Activated CD4-positive, alpha-beta T cell treated with anti-CD3 and anti-CD28 coated beads for 1 hour (primary cell): ENCODE results near the gene PPP1R12B.
"Not testable (repeated sequence)": the region's sequence is repeated elsewhere in the genome, so short reads cannot be mapped to it uniquely, and the experiment has no call there.

Source experiments
- DNase-seq: peaks from one replicate; pipeline ENCODE4 v3.0.0-alpha.2; 2020

Gene PPP1R12B

DNA sequence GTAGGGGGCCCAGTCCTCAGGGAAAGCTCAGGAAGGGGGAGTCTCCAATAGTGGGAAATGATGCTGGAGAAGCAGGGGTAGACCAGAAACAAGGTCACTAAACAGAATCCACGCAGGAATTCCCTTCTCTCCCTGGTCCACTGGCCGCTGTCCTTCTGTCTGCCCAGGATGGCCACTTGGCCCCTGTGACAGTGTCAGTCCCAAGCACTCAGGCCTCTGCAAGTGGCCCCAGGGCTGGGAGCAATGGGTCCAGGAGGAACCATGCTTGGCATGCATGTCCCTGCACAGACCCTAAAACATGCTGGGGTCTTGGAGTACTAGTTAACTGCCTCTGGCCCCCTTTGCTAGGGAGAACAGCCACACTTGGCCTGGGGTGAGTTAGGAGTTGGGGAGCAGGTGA is 271.5 kb downstream of the PPP1R12B start:
- not testable (repeated sequence) for DNase-seq

- no peak for DNase-seq
These were observed 272.9 kb downstream of the PPP1R12B start for GRCh38 chr1:202621446-202621845.

- DNase-seq: no peak
These were observed 273.9 kb downstream of the PPP1R12B start for GRCh38 chr1:202622388-202622787.

GRCh38 chr1:202623075-202623474 is 274.6 kb downstream of the PPP1R12B start:
- DNase-seq: no peak

DNA sequence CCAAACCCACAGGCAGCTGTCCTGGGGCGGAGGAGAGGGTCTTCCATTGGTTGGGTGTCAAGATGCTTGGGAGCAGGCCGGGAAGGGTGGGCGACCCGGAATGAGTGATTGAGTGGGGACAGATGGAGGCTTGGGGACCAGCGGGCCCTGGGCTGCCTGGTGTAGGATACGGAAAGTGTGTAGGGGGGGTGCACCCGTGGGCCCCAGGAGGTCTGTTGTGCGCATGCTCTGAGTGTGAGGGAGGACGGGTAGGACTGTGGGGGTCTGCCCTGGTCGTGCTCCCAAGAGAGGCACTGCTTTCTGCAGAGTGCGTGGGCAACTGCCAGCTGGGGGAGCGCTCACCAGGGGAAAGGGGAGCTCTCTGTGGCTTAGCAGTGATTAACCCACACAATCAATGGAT is 275.0 kb downstream of the PPP1R12B start:
- not testable (repeated sequence) for DNase-seq

- no peak for DNase-seq
These were observed 275.7 kb downstream of the PPP1R12B start for GRCh38 chr1:202624088-202624780.

DNA sequence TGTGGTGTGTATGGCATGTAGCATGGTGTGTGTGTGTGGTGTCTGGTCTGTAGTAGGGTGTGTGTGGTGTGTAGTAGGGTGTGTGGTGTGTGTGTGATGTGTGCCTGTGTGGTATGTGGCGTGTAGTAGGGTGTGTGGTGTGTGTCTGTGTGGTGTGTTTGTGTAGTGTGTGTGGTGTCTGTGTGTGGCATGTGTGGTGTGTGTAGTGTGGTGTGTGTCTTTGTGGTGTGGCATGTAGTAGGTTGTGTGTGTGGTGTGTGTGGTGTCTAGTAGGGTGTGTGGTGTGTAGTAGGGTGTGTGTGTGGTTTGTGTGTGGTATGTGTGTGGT is 276.2 kb downstream of the PPP1R12B start:
- no peak for DNase-seq

DNA sequence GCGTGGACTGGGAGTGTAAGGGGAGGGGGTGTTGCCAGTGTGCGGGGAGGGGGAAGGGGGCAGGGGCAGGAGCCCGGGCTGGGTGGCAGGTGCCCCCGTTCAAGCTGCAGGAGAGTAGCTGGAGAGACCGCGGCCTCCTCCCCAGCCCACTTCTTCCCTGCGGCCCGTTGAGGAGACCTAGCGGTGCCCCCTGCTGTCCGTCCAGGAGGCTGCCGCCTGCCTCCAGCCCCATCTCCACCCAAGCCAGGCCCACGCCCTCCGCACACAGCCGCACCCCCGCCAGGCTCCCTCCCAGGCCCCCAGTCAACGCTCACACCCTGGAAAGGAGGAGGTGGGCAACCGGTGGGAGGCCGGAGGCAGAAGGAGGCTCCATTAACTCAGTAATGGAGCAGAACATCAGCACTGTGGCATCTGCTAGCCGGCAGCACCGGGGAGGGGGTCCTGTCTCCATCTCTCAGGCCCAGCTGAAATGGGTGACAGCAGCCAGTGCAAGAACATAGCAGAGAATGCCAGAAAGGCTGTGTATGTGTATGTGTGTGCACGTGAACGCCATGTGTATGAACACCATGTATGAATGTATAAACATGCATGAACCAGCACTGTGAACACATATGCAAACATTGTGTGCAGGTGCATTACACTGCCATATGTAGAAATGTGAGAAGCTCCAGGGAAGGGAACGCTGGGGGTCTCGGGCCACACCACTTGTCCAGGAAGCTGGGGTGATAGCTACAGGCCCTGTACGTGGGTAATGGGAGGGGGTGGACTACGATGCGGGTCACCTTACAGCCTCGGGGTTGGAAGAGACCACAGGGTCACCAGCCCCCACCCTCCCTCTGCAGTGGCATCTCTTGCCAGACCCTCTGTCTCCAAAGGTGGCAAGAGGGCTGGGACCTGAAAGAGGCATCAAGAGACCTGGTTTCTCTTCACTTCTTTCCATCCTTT is 277.2 kb downstream of the PPP1R12B start:
- peak; percentile 26 for DNase-seq

DNA sequence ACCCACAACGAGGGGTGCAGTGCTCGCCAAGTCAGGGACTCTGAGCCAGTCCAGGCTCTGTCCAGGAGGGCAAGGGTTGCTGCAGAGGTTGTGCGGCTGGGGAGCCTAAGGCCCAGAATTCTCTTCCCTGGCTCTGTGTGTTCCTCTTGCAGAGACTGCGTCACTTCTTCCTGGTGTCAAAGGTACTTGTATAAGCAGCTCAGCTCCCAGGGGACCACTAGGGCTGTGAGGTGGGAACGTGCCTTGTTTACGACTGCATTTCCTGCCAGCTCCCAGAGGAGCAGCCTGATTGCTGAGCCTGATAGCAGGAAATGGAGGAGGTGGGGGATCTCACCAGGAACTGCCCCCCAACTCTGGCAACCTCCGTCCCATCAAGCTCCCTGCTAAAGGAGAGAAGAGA is 278.5 kb downstream of the PPP1R12B start:
- not testable (repeated sequence) for DNase-seq

DNA sequence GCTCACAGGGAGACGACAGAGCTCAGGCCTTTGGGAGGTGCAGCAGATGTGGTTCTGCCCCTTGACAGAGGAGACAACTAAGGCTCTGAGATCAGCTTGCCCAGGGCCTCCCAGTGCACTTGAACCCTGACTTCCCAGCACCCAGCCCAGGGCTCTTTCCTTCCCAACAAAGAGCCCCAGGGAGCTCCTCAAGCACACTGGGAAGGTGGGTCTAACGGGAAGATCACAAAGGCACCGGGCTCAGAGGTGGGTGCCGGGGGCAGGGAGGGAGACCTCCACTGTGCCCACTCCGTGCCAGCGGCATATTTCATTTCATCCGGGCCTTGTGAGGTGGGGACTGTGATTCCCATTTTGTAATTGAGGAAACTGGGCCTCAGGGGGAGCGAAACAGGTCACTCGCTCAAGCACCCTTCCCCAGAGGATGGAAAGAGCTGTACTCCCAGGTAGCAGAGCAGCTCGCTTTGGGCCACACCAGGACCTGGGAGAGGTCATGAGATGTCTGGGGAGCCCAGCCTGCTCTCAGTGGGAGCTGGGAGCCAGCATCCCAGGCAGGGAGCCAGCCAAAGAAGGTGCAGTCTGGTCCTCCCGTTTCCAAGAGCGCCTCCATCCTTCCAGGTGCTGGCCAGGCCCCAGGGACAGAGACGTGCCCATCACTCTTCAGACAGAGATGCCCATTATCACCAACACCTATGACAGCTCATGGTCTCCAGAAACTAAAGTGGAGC is 279.5 kb downstream of the PPP1R12B start:
- no peak for DNase-seq

GRCh38 chr1:202628646-202629215 is 280.2 kb downstream of the PPP1R12B start:
- DNase-seq: no peak

- DNase-seq: not testable (repeated sequence)
These were observed 280.8 kb downstream of the PPP1R12B start for GRCh38 chr1:202629257-202629811.

GRCh38 chr1:202630096-202630495 is 281.6 kb downstream of the PPP1R12B start:
- DNase-seq: not testable (repeated sequence)

DNA sequence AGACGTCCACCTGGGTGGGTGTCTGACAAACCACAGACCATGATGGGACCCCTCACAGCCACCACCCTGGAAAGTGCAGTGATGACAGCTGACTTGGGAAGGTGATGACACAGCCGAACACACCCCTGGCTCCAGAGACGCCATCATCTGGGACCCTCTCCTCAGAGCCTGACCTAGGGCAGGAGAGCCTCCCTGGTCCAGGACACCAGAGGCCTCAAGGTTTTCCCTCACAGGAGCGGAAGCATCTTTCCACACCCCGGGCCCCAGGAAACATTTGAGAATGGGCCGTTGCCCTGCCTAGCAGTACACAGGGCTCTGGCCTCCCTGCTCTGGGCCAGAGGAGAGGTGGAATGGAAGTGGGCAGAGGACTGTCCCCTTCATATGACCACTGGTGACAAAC is 282.0 kb downstream of the PPP1R12B start:
- no peak for DNase-seq

DNA sequence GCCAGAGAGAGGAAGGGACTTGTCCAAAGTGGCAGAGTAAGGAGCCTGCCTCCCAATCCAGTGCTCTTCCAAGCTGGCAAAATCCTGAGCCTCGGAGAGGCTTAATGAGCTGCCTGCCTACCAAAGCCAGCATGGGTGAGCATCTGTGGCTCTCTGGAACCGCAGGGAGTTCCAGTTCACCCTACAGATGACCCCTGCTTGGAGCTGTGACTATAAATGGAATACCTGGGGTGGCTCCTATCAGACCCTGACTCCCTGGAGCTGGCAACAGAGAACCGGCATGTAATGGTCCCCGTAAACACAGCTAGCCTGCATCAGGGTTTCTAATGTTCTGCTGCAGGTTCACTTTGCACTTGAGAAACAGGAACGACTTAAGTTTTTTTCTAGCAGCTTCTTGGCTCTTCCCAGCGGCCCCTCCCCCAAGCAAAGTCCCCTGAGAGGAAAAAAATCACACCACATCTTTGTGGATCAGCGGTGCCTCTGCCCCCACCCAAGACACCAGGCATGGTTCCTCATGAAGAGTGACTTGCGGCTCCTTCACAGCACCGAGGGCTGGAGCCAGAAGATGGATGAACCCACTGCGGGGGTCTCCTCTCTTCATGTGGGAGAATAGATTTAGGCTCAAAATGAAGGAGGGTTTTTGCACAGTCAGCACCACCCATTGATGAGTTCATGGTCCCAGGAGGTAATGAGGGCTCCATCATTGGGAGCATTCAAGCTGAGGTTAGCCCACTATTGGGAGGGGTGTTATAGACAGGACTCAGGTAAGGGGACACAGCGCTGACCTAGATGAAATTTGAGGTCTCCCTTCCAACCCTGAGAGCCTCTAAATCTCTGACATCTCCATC is 282.8 kb downstream of the PPP1R12B start:
- DNase-seq: no peak

GRCh38 chr1:202632241-202632640 is 283.7 kb downstream of the PPP1R12B start:
- DNase-seq: no peak

DNA sequence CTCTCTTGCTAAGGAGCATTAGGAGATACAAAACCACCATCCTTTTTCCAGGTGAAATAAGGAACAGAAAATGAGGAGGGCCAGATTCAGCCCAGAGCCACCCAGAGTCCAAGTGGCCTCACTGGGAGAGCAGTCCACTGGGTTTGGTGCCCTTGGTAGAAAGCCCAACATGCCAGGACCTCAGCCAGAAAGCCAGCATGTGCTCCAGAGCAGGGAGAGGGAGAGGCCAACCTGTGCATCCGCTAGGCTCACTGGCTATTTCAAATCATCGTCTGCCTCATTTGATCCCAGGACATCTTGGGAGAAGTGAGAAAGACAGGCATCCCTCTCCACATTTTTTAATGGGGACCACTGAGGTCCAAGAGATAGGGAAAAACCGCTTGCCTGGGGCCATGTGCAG is 287.7 kb downstream of the PPP1R12B start:
- DNase-seq: not testable (repeated sequence)

GRCh38 chr1:202637321-202638018 is 289.0 kb downstream of the PPP1R12B start:
- not testable (repeated sequence) for DNase-seq

- no peak for DNase-seq
These were observed 289.7 kb downstream of the PPP1R12B start for GRCh38 chr1:202638019-202638700.

GRCh38 chr1:202638701-202639305 is 290.3 kb downstream of the PPP1R12B start:
- DNase-seq: not testable (repeated sequence)
